Smooth muscle cell of the pulmonary artery (primary cell): ENCODE measurements around the gene LYPD3. TPM values are rescaled to one million over a fixed set of nuclear protein-coding genes. Genes with fewer than 3 reads are reported as not detected.

Experiments
- total RNA-seq: library from RNA; depleted of rRNA; stranded (reverse); fragments of >200 nt; gene quantifications from 2 replicates; pipeline ENCODE4 v1.2.3, GENCODE V29; 2014

LYPD3 gene
- not detected in 2 replicates for total RNA-seq

DNA sequence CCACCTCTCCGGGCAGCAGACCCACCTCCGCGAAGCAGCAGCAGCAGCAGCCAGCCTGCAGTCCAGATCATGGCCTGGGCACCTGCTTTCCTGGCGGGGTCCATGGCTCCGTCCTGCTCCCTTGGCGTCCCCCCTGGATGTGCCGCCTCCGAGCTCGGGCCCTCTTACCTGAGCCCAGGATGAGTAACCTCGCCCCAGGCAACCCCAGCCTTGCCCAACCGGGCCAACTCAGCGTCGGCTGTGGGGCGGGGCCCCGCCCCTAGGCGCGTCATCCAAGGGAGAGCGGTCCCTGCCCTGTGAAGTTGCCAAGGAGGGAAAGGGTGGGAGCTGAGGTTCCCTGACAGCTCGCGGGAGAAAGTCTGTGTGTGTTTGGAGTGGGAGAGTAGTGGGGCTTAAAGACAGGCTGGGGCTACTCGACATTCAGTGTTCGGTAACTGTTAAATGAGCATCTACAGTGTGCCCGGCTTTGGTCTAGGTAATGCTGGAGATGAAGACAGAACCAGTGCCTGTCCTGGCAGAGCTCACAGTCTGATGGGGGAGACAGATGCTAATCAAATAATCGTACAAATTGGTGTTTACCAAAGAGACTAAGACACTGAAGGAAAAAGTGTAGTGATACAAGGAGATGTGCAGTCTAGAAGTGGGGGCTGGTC, at the start of gene LYPD3:
Gene LYPD3, minus strand, starts transcription at position 141 of the 653 bp plus-strand sequence. Its CDS starts 37 bp downstream, at position 104.

DNA sequence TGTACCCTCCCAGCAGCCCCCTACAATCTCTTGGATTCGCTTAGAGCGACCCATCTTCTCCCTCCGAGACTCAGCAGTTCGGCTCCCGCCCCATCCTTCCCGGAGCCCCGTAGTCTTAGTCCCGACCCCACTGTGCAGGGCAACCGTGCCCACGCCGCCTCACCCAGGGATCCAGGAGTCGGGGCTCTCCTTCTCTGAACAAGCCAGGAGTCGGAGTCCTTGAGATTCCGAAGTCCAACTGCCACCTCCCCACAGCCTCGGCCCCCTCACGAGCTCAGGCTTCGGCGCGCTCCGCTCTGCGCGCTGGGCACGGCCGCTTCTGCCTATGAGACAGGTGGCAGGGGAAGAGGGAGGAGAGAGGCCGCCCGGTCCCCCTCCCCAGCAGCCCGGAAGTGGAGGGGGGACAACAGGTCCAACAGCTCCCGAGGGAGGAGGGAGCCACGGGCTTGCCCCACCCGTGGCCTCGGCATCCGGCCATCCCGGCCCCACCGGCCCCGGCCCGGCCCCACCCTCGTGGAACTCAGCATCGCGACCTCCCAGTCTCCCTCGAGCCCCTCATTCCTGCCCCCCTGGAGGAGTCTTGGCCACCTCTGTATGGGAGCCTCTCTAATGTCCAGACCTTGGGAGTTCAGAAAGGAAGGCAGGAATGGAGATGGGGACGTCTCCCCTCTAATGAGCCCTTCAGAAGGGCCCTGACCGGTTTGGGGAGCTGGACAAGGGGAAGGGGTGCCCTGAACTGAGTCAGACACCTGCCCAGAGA, 39.2 kb upstream of the LYPD3 start, which contains the start of gene PHLDB3:
Gene PHLDB3, minus strand, starts transcription at position 321 of the 760 bp plus-strand sequence. CDS start 628 bp downstream, outside the sequence.

DNA sequence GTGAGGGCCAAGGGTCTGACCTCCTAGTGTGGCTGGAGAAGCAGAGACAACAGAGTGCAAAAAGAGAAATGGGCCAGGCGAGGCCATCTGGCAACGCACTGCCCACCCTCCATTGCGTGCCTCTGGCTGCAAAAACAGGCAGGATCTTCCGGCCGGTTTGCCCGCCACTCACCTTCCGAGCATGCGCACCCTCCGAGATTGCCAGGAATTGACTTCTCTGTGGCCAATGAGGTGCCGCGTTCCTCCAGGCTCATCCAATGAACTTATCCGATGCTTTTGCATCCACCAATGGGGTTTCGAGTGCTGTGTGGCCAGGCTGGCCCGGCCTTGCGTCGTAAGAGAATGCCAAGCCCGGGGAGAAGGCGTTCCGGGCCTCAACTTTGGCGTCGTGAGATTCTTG, 50.9 kb downstream of the LYPD3 start, which contains the start of gene TEX101:
Gene TEX101, plus strand, starts transcription at position 337 of the 400 bp plus-strand sequence. CDS start 1,030 bp downstream, outside the sequence.

Other genes starting within 250 kb of the LYPD3 start
- gene PSG9, start 196.1 kb downstream of the LYPD3 start, total RNA-seq: 0.13 TPM in 1 of 2 replicates, not detected in the other
- 0.76 TPM in 1 of 2 replicates, not detected in the other for gene CD177, start 111.9 kb downstream of the LYPD3 start, total RNA-seq
- gene TEX101, start 50.7 kb downstream of the LYPD3 start, total RNA-seq: not detected in 2 replicates
- 12.1 and 17.5 TPM in 2 replicates for gene PHLDB3, start 39.1 kb upstream of the LYPD3 start, total RNA-seq
- 55.6 and 78.9 TPM in 2 replicates for gene ETHE1, start 61.6 kb upstream of the LYPD3 start, total RNA-seq
- 0.26 and 0.36 TPM in 2 replicates for gene ZNF575, start 67.6 kb upstream of the LYPD3 start, total RNA-seq
- 10.9 and 15.0 TPM in 2 replicates for gene XRCC1, start 109.9 kb upstream of the LYPD3 start, total RNA-seq
- 0.76 and 1.3 TPM in 2 replicates for gene PINLYP, start 110.2 kb upstream of the LYPD3 start, total RNA-seq
- 20.1 and 29.3 TPM in 2 replicates for gene IRGQ, start 130.5 kb upstream of the LYPD3 start, total RNA-seq
- gene ZNF576, start 131.0 kb upstream of the LYPD3 start, total RNA-seq: 9.7 and 11.1 TPM in 2 replicates
- gene SRRM5, start 146.5 kb upstream of the LYPD3 start, total RNA-seq: 0.03 TPM in 1 of 2 replicates, not detected in the other
- gene ZNF428, start 154.0 kb upstream of the LYPD3 start, total RNA-seq: 28.0 and 29.2 TPM in 2 replicates
- gene CADM4, start 174.2 kb upstream of the LYPD3 start, total RNA-seq: 4.3 and 5.6 TPM in 2 replicates
- gene PLAUR, start 204.6 kb upstream of the LYPD3 start, total RNA-seq: 87.8 and 131 TPM in 2 replicates